T1000 (cell line): ENCODE measurements around the gene RASA2.
"Not testable (repeated sequence)": the region's sequence is repeated elsewhere in the genome, so short reads cannot be mapped to it uniquely, and the experiment has no call there.

Experiments
- DNase-seq: peaks from one replicate; lab custom pipeline; 2025; ENCODE audit warnings: mixed read lengths; lab: John Stamatoyannopoulos, UW

RASA2 gene

DNA sequence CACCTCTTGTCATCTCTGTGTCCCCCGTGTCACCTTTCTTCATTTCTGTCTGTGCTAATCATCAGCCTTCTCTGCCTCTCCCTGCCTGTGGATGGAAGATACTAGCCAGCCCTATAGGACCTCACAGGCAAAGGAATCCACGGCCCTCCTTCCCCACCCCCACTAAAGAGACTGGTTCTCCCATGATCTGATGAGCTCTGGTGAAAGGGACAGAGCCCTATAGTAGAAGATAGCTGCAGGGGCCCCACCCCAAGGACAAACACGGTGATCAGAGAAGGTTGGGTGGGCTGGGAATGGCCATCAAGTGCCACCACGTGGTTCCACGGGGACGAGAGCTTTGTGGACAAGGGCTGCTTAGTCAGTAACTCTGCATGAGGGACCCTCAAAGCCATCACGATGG lies 27.8 kb upstream of the RASA2 start:
- no peak for DNase-seq

GRCh38 chr3:141460097-141460704 lies 26.6 kb upstream of the RASA2 start:
- DNase-seq = peak; percentile 71

DNA sequence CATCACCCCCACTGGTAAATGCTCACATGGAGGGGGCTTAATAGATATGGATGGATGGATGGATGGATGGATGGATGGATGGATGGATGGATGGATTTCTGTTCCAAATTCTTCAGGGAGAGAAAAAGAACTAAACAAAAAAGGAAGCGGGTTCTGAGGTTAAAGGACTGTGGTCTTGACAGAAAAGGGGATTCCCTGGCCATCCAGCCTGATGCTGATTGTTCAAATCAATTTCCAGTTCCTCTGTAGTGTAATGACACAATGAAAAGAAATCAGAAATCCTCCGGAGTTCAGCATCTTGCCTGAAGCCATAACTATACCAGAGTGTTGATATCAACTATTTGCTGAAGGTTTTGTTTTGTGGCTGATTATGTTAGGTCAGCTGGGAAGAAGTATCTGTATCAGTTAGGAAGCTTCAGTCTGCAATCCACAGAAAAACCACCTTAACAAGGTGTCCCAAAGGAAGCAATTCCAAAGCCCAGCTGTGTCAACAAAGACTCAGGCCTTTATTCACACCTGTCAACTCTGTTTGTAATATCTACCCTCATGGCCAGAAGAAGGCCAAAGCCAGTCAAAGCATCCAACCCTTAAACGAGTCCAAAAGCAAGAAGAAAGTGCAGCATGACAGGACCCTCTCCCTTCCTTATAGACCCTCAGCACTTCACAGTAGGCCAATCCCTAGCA lies 24.5 kb upstream of the RASA2 start:
- no peak for DNase-seq

DNA sequence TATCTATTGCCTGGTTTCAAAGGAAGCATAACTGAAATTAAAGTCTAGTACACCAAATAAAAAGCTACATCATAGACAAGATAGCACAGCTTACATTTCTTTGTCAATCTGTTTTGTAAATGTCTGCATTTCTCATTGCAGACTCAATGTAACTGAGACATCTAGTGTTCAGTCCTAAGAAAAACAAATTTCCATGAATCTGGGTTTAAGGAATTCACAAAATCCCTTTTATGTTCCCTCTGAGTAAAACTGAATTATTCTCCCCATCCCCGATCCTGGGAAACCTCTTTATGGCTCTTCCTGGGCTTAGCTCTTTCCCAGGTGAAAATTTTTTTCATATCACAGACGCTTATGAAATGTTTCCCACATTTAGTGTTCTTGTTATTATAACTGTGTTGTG lies 21.6 kb upstream of the RASA2 start:
- no peak for DNase-seq

GRCh38 chr3:141466633-141467169 lies 20.1 kb upstream of the RASA2 start:
- no peak for DNase-seq

GRCh38 chr3:141469720-141470119 lies 17.1 kb upstream of the RASA2 start:
- no peak for DNase-seq

DNA sequence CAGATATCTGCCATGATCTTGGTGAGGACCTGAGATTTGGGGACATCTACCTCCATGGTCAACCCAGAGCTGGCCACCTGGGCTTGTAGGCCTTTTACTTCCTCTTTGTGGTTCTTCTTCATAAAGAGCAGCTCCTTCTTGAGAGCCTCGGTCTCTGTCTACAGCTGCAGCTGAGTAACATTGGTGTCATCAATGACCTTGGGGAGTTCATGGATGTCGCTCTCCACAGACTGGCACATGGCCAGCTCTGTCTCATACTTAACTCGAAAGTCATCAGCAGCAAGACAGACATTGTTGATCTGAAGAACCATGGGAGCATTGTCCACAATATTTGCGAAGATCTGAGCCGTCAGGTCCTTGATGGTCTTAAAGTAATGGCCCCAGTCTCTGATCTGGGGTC lies 15.7 kb upstream of the RASA2 start:
- peak; percentile 25 for DNase-seq

GRCh38 chr3:141476033-141476432 lies 10.8 kb upstream of the RASA2 start:
- no peak for DNase-seq

DNA sequence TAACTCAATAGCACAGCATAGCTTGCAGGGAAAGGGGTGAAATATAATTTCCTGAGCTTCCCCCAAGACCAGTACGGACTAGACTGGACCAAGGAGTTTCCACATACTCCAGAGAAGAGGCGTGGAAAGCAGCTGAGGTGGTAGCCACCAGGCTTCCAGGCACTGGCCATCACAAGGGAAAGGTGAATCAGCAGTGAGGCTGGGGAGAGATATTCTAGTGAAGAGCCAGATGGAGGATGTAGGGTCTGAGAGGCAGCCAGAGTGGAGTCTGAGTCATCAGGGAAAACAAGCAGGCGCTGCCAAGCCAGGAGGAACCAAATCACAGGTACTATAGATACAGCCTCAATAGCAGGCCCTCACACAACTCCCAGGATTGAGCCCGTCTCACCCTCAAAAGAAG lies 9.6 kb upstream of the RASA2 start:
- DNase-seq = peak; percentile 18

- DNase-seq = no peak
Measured at GRCh38 chr3:141478139-141478538, 8.7 kb upstream of the RASA2 start.

DNA sequence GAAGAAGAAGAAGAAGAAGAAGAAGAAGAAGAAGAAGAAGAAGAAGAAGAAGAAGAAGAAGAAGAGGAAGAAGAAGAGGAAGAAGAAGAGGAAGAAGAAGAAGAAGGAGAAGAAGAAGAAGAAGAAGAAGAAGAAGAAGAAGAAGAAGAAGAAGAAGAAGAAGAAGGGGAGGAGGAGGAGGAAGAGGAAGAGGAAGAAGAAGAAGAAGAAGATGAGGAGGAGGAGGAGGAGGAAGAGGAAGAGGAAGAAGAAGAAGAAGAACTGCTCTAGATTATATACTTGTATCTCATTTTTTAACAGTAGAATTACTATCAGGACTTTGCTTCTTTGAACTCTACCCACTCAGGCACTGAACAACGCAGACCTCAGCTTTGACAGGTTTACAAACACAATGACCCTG lies 8.0 kb upstream of the RASA2 start:
- DNase-seq = not testable (repeated sequence)

DNA sequence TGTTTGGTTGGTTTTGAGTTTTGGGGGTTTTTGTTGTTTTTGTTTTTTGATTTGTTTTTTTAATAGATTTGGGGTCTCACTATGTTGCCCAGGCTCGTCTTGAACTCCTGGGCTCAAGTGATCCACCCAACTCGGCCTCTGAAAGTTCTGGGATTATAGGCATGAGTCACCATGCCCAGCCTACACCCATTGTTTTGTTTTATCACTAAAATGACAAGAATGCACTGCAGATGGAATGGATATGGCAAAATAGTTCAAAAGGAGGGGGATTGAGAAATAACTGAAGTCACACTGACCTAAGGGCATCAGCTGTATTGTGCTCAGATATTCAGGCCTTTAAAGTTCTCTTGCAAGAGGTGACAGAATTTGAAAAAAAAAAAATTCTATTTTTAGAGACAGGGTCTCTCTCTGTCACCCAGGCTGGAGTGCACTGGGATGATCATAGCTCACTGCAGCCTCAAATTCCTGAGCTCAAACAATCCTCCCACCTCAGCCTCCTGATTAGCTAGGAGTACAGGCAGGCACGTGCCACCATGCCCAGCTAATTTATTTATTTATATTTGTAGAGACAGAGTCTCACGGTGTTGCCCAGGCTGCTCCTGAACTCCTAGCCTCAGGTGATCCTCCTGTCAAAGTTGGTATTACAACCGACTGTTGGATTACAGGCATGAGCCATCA lies 4.4 kb upstream of the RASA2 start:
- peak; percentile 45 for DNase-seq

- DNase-seq = no peak
Measured at GRCh38 chr3:141484701-141485287, 2.0 kb upstream of the RASA2 start.

DNA sequence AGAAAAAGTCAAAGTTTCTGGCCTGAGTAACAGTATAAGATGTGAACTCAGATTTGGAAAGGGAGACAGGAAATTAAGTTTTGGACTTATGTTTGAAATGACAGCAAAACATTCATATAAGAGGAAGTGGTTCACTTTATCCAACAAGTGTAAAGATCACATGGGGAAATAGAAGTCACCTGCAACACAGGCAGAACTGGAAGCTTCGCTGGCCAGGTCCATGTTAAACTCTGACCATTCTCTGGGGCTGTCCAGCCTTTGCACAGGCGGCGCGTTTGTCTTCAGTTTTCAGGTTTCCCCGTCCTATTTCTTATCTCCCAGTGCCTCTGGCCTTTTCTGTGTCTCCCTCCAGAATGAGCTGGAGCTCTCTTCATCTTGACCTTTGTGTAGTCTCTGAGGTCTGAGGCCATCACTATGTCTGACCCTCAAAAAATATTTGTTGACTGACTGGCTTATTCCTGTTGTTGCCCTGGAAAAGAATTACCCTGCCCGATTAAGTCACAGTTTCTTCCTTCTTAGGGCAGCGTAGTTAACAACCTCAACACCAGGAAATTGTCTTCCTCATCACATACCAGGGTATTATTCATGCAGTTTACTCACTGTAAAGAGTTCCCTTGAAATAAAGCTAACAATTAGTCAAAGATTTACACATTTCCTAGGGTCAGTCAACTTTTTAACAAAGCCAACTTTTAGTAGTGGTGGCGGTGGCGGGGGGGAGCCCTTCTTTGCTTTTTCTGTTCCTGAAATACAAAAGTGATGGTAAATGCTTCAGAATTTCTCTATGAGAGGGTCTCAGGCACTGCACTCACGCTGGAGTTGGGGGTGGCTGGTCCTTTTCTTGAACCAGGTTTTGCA lies 959 bp upstream of the RASA2 start:
- DNase-seq = no peak

GRCh38 chr3:141486496-141486745 lies 406 bp upstream of the RASA2 start:
- no peak for DNase-seq

DNA sequence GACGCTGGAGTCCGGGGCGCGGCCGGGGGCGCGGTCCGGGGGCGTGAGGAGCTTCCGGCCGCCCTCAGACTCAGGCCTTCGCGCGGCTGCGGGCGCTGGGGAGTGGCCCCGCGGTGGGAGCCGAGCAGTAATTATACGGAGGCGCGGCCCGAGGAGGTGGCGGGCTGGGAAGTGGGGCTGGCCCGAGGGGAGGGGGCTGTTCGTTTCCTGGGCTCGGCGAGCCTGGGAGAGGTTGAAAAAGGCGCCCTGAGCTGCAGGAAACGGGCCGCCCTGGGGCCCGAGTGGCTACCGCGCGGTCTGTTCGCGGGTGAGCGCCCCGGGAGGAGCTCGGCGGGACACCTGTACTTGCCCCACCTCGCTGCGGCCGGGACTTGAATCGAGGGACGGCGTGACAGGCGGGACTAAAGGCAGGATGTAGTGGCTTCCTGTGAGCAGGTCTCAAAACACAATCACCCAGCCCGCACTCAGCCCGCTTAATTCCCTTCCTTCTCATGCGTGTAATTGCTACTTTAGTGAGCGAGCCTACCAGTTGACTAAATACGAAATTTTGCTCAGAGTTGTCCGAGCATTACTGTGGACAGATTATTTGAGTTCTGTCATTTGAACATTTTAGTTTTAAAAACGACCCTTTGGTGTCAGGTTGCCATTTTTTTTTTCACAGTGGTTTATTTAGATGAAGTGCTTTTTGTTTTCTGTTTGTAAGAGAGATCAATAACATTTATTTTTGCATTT lies 860 bp downstream of the RASA2 start:
- peak; percentile 25 for DNase-seq

DNA sequence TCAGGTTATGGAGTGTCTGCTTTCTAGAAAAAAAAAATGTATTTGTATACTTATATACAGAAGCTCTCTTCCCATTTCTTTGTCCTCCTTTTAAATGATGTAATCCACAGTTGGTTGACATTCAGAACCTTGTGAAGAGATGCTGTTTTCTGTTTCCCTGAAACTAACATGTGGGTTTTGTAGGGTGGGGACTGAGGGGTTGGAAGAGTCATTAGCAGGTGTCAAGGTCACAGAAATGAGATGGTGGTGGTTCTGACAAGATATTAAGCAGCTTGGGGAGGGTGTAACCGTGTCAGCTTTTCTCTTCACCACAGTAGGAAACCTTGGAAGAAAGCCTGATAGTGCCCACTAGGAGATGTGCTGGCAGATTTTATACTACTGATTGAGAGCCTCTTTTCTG lies 2.4 kb downstream of the RASA2 start:
- no peak for DNase-seq

DNA sequence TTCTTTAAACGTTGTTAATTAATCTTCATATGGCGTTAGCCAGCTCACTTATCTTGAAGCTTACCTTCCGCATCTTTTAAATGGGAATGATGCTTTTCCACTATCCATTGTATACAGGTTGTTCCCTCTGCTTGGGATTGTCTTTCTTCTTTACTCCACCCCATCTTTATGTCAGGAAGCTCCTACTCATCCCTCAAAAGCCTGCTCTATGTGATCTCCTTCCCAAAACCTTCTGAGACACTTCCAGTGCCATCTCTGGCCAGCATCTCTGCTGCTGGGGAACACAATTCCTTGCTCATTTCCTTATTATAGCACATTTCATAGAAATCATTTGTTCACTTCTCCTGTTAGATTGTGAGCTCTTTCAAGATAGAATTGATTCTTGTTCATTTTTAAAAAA lies 4.3 kb downstream of the RASA2 start:
- DNase-seq = no peak

DNA sequence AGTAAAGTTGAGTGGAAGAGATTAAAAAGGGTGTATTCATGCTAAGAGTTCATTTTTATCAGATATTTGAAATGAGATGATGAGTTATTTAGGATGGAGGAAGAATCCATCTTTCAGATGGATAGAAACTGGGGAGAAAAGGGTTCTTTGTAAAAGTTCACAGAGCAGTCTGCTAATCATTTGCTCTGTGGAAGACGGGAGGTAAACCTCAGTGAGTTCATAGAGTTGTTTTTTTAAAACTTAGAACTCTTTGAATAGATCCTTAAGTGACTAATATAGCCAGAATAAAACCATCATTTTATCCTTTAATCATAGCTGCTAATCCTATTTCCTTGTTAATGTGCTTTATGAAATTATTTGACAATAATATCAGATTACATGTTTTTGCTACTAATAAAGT lies 5.1 kb downstream of the RASA2 start:
- DNase-seq = no peak

DNA sequence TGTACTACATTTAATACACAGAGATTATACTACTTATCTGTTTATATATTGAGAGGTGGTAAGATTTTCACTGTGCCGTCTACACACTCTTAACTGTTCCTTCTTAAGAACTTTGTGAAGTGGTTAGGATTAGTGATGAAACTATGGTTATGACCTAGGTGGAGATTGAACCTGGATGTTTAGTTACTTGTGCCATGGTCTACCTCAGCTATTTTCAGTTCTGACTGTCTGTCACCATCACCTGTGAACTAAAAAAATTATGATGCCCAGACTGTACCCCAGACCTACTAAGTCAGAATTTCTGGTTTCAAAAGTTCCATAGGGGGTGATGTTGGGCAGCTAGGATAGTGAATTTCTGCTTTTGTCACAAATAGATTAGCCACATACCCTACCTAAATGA lies 6.4 kb downstream of the RASA2 start:
- DNase-seq = no peak

DNA sequence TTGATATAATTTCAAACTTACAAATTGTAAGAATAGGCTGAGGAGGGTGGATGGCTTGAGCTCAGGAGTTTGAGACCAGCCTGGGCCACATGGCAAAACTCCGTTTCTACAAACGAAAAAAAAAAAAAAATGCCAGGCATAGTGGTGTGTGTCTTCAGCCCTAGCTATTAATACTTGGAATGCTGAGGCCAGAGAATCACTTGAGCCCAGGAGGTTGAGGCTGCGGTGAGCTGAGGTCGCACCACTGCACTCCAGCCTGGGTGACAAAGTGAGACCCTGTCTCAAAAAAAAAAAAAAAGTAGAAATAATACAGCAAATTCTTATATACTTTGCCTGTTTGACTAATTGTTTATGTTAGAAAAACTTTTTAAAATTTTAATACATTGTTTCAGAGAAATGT lies 10.8 kb downstream of the RASA2 start:
- not testable (repeated sequence) for DNase-seq
